Nephron (organoid): ENCODE measurements around the gene MYLK.
A peak's percentile ranks its signal among the peaks of the same experiment; 100 is the strongest.

Experiments used
- H3K27ac Mint-ChIP-seq, 3 experiments: 2 replicates each; pipeline ENCODE4 v1.8.0; 2020; ENCODE audit warnings: mixed read lengths in 3 of 3, mild to moderate bottlenecking in 2 of 3, moderate library complexity in 1 of 3
- H3K27me3 Mint-ChIP-seq: 2 replicates; pipeline ENCODE4 v1.8.0; 2021; ENCODE audit warnings: low read depth, mild to moderate bottlenecking, moderate library complexity, mixed read lengths
- H3K36me3 Mint-ChIP-seq: 2 replicates; pipeline ENCODE4 v1.8.0; 2020; ENCODE audit warnings: low read depth, mixed read lengths
- H3K4me1 Mint-ChIP-seq: 2 replicates; pipeline ENCODE4 v1.8.0; 2020; ENCODE audit warnings: mixed read lengths
- H3K4me3 Mint-ChIP-seq, 3 experiments: 2 replicates each; pipeline ENCODE4 v1.8.0; 2020; ENCODE audit warnings: mild to moderate bottlenecking in 3 of 3, mixed read lengths in 3 of 3, moderate library complexity in 2 of 3
- H3K9me3 Mint-ChIP-seq: 2 replicates; pipeline ENCODE4 v1.8.0; 2020; ENCODE audit warnings: mixed read lengths
- TF ChIP-seq, protein P1 (sequence below), 3 experiments: fragments of 200-600 bp; sonication (generic); IDR thresholded peaks; one replicate each; pipeline ENCODE4 v1.5.0; 2021; ENCODE audit warnings: antibody characterized with exemption in 3 of 3; ENCODE audit not compliant: unreplicated experiment in 3 of 3

The MYLK gene

DNA sequence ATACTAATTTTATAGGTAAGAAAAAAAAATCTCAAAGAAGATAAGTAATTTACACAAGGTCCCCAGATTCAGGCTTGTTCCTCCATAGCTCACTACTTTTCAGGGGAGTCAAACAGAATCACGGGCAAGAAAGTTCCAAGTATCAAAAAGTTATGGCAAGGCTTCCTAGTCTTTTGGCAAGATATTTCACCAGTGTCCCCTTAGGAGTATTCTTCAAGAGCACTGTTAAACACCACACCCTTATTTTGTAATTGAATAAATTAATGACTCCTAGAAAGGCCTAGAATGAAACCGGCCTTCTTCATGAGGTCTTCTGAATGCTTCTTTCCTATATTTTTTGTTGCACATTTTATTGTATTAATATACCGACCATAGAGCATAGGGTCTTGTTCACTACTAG lies 109.7 kb downstream of the MYLK start:
- Mint-ChIP-seq H3K36me3 (no peaks in the 10 kb centered on the region), H3K4me3 (no peak overlapping the region), H3K9me3 (no peaks in the 10 kb centered on the region), H3K27me3 (no peaks in the 10 kb centered on the region), H3K27ac (peak overlapping the region in 1 of 3 experiments; percentile 62), H3K4me1 (peaks cover 27% of the 10 kb centered on the region)
- TF ChIP-seq, protein P1, sequence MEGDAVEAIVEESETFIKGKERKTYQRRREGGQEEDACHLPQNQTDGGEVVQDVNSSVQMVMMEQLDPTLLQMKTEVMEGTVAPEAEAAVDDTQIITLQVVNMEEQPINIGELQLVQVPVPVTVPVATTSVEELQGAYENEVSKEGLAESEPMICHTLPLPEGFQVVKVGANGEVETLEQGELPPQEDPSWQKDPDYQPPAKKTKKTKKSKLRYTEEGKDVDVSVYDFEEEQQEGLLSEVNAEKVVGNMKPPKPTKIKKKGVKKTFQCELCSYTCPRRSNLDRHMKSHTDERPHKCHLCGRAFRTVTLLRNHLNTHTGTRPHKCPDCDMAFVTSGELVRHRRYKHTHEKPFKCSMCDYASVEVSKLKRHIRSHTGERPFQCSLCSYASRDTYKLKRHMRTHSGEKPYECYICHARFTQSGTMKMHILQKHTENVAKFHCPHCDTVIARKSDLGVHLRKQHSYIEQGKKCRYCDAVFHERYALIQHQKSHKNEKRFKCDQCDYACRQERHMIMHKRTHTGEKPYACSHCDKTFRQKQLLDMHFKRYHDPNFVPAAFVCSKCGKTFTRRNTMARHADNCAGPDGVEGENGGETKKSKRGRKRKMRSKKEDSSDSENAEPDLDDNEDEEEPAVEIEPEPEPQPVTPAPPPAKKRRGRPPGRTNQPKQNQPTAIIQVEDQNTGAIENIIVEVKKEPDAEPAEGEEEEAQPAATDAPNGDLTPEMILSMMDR (IDR thresholded peaks at IDR 0.05; ENCODE audit: unreplicated experiment in 3 of 3), result no peak

DNA sequence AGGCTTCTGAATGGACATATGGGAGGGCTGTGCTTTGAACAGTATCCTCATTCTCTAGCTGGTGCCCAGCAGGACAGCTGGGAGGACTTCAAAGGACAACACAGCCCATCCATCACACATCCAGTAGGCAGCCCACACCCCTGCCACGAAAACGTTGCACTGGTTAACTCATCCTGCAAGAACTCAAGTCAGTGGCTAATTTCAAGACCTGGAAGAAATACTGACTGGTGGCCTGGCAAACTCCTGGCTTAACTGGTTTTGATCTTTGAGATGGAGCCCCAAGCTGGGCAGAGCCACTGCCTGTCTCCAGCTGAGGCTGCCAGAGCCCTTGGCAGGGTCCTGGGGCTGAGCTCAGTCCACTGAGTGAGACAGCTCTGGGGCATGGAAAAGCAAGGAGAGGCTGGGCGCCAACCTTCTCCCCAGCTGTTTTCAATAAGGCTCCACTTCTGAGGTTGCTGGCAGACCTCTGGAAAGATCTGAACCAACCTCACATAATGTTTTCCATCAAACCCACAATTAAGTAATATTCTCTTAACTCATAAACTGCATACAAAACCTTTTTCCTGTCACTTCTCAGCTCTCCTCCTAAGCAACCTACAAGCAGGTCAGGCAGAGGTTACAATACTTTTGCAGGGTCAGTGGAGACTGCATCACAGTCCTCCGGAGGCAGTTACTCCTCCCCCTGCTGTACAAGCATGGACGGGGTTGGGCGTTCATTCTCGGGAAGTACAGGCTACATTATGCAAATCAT lies 110.3 kb downstream of the MYLK start:
- no peak overlapping the region for H3K4me3 Mint-ChIP-seq
- no peaks in the 10 kb centered on the region for H3K27me3 Mint-ChIP-seq
- no peaks in the 10 kb centered on the region for H3K36me3 Mint-ChIP-seq
- no peaks in the 10 kb centered on the region for H3K9me3 Mint-ChIP-seq
- H3K27ac Mint-ChIP-seq, result peak overlapping the region in 2 of 3 experiments; percentile 1 to 62
- peaks cover 25% of the 10 kb centered on the region for H3K4me1 Mint-ChIP-seq
- TF ChIP-seq, protein P1 (IDR thresholded peaks at IDR 0.05; ENCODE audit: unreplicated experiment in 3 of 3), result no peak

DNA sequence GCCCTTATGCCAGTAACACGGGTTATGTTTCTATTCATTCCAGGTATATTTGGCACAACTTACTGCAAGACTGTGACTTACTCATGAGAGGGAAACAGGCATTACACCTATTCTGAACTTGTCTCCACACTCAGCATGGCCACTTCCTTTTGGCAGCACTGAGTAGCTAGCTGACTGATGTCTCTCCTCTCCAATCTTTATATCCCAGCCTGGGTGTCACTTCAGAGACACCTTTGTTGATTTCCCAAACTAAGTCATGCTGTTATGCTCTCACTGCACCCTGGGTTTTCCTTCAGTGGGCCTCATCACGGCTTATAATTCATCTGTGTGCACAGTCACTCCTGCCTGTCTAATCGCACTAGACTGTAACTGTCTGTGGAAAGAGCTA lies 114.8 kb downstream of the MYLK start:
- peak overlapping the region in 2 of 3 experiments; percentile 31 to 40 for H3K27ac Mint-ChIP-seq
- H3K36me3 Mint-ChIP-seq, result no peaks in the 10 kb centered on the region
- TF ChIP-seq, protein P1 (IDR thresholded peaks at IDR 0.05; ENCODE audit: unreplicated experiment in 3 of 3), result no peak
- H3K4me1 Mint-ChIP-seq, result peaks cover 19% of the 10 kb centered on the region
- H3K4me3 Mint-ChIP-seq, result no peak overlapping the region
- H3K27me3 Mint-ChIP-seq, result no peaks in the 10 kb centered on the region
- no peaks in the 10 kb centered on the region for H3K9me3 Mint-ChIP-seq

DNA sequence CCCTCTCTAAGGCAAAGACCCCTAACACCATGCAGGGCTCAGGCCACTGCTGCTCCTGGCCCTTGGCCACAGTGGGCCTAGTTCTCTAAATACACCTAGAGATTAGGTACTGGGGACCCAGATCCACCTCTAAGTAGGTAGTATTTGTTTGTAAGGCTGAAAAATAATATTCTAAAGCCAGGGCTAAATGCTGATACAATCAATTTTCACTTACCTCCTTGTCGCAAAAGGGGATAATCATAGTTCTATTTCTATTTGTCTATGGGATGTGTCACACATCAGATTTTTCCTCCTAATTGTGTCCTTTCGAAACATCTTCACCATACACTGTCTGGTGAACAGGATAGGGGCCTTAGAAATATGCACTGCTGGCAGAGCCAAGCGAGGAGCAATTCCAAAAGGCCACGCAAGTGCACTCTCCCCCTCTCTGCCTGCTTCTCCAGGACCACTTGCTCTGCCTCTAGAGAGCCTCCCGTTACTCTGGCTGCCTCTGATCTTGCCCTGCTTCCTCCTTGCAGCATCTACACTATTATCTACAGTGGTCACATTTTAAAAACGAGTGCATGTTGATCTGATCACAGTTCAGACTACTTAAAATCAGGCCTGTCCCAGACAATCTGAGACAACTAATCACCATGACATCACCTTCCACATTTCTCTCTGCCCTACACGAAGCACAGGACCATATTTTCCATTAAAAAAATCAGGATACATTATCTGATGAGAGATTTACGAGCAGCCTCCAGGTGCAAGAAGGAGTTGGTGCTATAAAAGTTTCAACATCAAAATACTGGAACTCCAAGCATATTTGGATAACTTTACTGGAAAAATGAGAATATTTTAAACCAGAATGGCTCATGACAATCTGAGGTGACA lies 115.4 kb downstream of the MYLK start:
- H3K36me3 Mint-ChIP-seq, result no peaks in the 10 kb centered on the region
- H3K4me3 Mint-ChIP-seq, result no peak overlapping the region
- H3K9me3 Mint-ChIP-seq, result no peaks in the 10 kb centered on the region
- TF ChIP-seq, protein P1 (IDR thresholded peaks at IDR 0.05; ENCODE audit: unreplicated experiment in 3 of 3), result no peak
- H3K4me1 Mint-ChIP-seq, result peaks cover 13% of the 10 kb centered on the region
- H3K27me3 Mint-ChIP-seq, result no peaks in the 10 kb centered on the region
- peak overlapping the region; percentile 1 to 31 (median 9) for H3K27ac Mint-ChIP-seq

DNA sequence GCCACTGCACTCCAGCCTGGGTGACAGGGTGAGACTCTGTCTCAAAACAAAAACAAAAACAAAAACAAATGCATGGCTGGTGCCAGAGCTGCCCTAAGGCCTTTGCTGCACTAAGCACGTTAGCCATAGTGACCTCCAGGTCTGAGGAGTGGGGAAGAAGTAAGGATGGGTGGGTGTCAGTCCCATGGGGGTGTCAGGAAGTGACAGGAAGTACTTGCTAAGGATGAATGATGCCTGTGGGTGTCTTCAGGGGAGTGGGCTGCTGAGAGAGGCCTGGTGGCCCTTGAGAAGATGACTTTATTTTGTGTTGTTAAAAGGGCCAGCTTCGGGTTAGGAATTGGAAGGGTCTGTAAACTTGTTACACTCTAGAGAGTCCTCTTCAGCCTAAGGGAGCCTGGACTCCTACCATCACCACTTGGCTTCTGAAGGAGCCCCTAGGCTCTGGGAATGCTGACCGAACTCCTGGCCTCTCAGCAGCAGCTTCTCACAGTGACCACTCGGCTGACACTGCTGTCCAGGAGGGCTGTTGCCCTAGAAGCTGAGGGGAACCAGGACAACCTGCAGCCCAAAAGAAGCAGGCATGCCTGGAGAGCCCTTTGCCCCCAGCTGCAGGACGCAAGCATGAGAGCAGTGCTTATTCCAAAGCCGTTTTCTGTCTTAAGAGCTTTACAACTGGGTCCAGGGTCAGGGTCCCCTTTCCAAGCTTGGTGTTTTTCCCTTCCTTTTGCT lies 116.4 kb downstream of the MYLK start:
- Mint-ChIP-seq H3K27ac (no peak overlapping the region), H3K4me1 (peaks cover 10% of the 10 kb centered on the region), H3K27me3 (no peaks in the 10 kb centered on the region), H3K4me3 (no peak overlapping the region), H3K36me3 (no peaks in the 10 kb centered on the region), H3K9me3 (no peaks in the 10 kb centered on the region)
- TF ChIP-seq, protein P1 (IDR thresholded peaks at IDR 0.05; ENCODE audit: unreplicated experiment in 3 of 3), result no peak
